OCI-LY3 (cell line): ENCODE measurements around the gene ACVRL1.

Experiments used
- EZH2phosphoT487 ChIP-seq: fragments of 200-600 bp; shearing (Covaris generic); IDR thresholded peaks from 2 replicates; pipeline ENCODE4 v1.6.1; 2018; ENCODE audit warnings: antibody characterized with exemption, mixed run types, low read depth
- TF ChIP-seq, protein P1 (sequence below): fragments of 200-600, 300-600 bp; sonication (generic); IDR thresholded peaks from 2 replicates; pipeline ENCODE4 v1.5.1; 2014; ENCODE audit warnings: antibody characterized with exemption, low read length, low read depth

DNA sequence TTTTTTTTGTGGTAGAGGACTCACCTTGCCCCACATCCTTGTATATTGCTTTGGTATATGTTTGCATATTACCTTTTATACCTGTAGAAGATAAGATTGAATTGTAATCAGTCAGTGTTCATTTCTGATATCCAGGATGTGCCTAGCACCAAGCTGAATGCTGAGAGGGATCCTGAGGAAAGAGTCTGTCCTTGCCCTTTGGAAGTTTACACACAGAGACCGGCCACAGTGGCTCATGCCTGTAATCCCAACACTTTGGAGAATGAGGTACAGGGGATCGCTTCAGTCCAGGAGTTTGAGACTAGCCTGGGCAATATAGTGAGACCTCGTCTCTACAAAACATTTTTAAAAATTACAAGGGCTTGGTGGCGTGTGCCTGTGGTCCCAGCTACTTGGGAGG is 52.6 kb downstream of the ACVRL1 start:
- TF ChIP-seq, protein P1, sequence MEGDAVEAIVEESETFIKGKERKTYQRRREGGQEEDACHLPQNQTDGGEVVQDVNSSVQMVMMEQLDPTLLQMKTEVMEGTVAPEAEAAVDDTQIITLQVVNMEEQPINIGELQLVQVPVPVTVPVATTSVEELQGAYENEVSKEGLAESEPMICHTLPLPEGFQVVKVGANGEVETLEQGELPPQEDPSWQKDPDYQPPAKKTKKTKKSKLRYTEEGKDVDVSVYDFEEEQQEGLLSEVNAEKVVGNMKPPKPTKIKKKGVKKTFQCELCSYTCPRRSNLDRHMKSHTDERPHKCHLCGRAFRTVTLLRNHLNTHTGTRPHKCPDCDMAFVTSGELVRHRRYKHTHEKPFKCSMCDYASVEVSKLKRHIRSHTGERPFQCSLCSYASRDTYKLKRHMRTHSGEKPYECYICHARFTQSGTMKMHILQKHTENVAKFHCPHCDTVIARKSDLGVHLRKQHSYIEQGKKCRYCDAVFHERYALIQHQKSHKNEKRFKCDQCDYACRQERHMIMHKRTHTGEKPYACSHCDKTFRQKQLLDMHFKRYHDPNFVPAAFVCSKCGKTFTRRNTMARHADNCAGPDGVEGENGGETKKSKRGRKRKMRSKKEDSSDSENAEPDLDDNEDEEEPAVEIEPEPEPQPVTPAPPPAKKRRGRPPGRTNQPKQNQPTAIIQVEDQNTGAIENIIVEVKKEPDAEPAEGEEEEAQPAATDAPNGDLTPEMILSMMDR = no peak
- TF ChIP-seq EZH2phosphoT487 = no peak
